ENCODE results near the gene C1QTNF2.

C1QTNF2 gene

GRCh38 chr5:160369990-160370712 lies at the start of gene C1QTNF2:
TSS of gene C1QTNF2 (minus strand) at chr5:160370626. CDS start at chr5:160355011, 15,615 bp downstream.
- no peak for DNase-seq (ENCODE audit: low read depth in 1 of 2, low spot score in 1 of 2)

- DNase-seq (ENCODE audit: low read depth in 1 of 2, low spot score in 1 of 2), result no peak
Observed at GRCh38 chr5:160420331-160420610, 49.8 kb upstream of the C1QTNF2 start.

GRCh38 chr5:160419458-160420330 lies 49.3 kb upstream of the C1QTNF2 start:
- DNase-seq (ENCODE audit: low read depth in 1 of 2, low spot score in 1 of 2), result no peak

- DNase-seq (ENCODE audit: low read depth in 1 of 2, low spot score in 1 of 2), result peak; percentile 88 to 90
Observed at GRCh38 chr5:160418561-160419457, 48.4 kb upstream of the C1QTNF2 start, which contains the start of gene SLU7. TSS of gene SLU7 (minus strand) at chr5:160419081. CDS start at chr5:160415294, 3,787 bp downstream.

- DNase-seq (ENCODE audit: low read depth in 1 of 2, low spot score in 1 of 2), result peak; percentile 36 to 65
Observed at GRCh38 chr5:160399402-160400353, 29.3 kb upstream of the C1QTNF2 start, which contains the start of gene FAM200C. TSS of gene FAM200C (minus strand) at chr5:160400054. CDS start at chr5:160395490, 4,564 bp downstream.

GRCh38 chr5:160398806-160399205 lies 28.4 kb upstream of the C1QTNF2 start:
- DNase-seq (ENCODE audit: low read depth in 1 of 2, low spot score in 1 of 2), result no peak

GRCh38 chr5:160397492-160397891 lies 27.1 kb upstream of the C1QTNF2 start:
- DNase-seq (ENCODE audit: low read depth in 1 of 2, low spot score in 1 of 2), result no peak

GRCh38 chr5:160395111-160395510 lies 24.7 kb upstream of the C1QTNF2 start:
- DNase-seq (ENCODE audit: low read depth in 1 of 2, low spot score in 1 of 2), result no peak

- DNase-seq (ENCODE audit: low read depth in 1 of 2, low spot score in 1 of 2), result no peak
Observed at GRCh38 chr5:160390787-160391696, 20.6 kb upstream of the C1QTNF2 start.

- no peak for DNase-seq (ENCODE audit: low read depth in 1 of 2, low spot score in 1 of 2)
Observed at GRCh38 chr5:160387445-160387844, 17.0 kb upstream of the C1QTNF2 start.

GRCh38 chr5:160385496-160385895 lies 15.1 kb upstream of the C1QTNF2 start:
- DNase-seq (ENCODE audit: low read depth in 1 of 2, low spot score in 1 of 2), result no peak

GRCh38 chr5:160384681-160385080 lies 14.3 kb upstream of the C1QTNF2 start:
- no peak for DNase-seq (ENCODE audit: low read depth in 1 of 2, low spot score in 1 of 2)

- no peak for DNase-seq (ENCODE audit: low read depth in 1 of 2, low spot score in 1 of 2)
Observed at GRCh38 chr5:160382346-160382745, 11.9 kb upstream of the C1QTNF2 start.

- no peak for DNase-seq (ENCODE audit: low read depth in 1 of 2, low spot score in 1 of 2)
Observed at GRCh38 chr5:160380041-160380440, 9.6 kb upstream of the C1QTNF2 start.

GRCh38 chr5:160379511-160379910 lies 9.1 kb upstream of the C1QTNF2 start:
- DNase-seq (ENCODE audit: low read depth in 1 of 2, low spot score in 1 of 2), result no peak

GRCh38 chr5:160378330-160378729 lies 7.9 kb upstream of the C1QTNF2 start:
- DNase-seq (ENCODE audit: low read depth in 1 of 2, low spot score in 1 of 2), result no peak

- no peak for DNase-seq (ENCODE audit: low read depth in 1 of 2, low spot score in 1 of 2)
Observed at GRCh38 chr5:160377651-160378050, 7.2 kb upstream of the C1QTNF2 start.

GRCh38 chr5:160376416-160376815 lies 6.0 kb upstream of the C1QTNF2 start:
- DNase-seq (ENCODE audit: low read depth in 1 of 2, low spot score in 1 of 2), result no peak

- DNase-seq (ENCODE audit: low read depth in 1 of 2, low spot score in 1 of 2), result no peak
Observed at GRCh38 chr5:160375701-160376100, 5.3 kb upstream of the C1QTNF2 start.
